Breast epithelium (tissue), 4 donors: ENCODE data around the gene PSMB4. TPM values are rescaled to one million over a fixed set of nuclear protein-coding genes. Genes with fewer than 3 reads are reported as not detected.
"Not testable (repeated sequence)": the region's sequence is repeated elsewhere in the genome, so short reads cannot be mapped to it uniquely, and the experiment has no call there.

ENCODE experiments used
- DNase-seq, 2 donors: peaks; one replicate each; pipeline ENCODE4 v3.0.0-alpha.2; 2019; ENCODE audit warnings: low spot score in 2 of 2
- H3K27ac ChIP-seq, 2 donors: fragments of 200-600 bp; sonication (generic) in 1 of 2; one replicate each; pipeline ENCODE4 v1.5.1; 2016 to 2019; ENCODE audit warnings: mild to moderate bottlenecking in 1 of 2
- H3K27me3 ChIP-seq, 2 donors: fragments of 200-600 bp; sonication (generic) in 1 of 2; one replicate each; pipeline versions ENCODE4 v1.5.1 to v1.6.0; 2017 to 2019; ENCODE audit warnings: control low read depth in 1 of 2, mild to moderate bottlenecking in 1 of 2
- H3K36me3 ChIP-seq: fragments of 200-600 bp; one replicate; pipeline ENCODE4 v1.5.1; 2019
- H3K4me1 ChIP-seq, 2 donors: fragments of 200-600 bp; sonication (generic); one replicate each; pipeline ENCODE4 v1.5.1; 2016 to 2019; ENCODE audit warnings: control low read depth in 1 of 2
- H3K4me3 ChIP-seq, 3 donors: fragments of 200-600 bp; sonication (generic); 1 replicate in 2 of 3; 2 replicates in 1 of 3; pipeline ENCODE4 v1.5.1; 2016 to 2019; ENCODE audit warnings: mild to moderate bottlenecking in 3 of 3, moderate library complexity in 2 of 3
- H3K9me3 ChIP-seq, 2 donors: fragments of 200-600 bp; sonication (generic) in 1 of 2; one replicate each; pipeline ENCODE4 v1.5.1; 2016 to 2019; ENCODE audit warnings: control low read depth in 1 of 2
- CTCF ChIP-seq, 3 donors: fragments of 450-650 bp; IDR thresholded peaks; one replicate each; pipeline ENCODE4 v1.5.1; 2016 to 2017; ENCODE audit warnings: antibody characterized with exemption in 3 of 3, mild to moderate bottlenecking in 3 of 3, moderate library complexity in 3 of 3
- POLR2A ChIP-seq: fragments of 450-650 bp; IDR thresholded peaks from one replicate; pipeline ENCODE4 v1.6.1; 2016; ENCODE audit warnings: antibody characterized with exemption, mild to moderate bottlenecking, moderate library complexity
- POLR2AphosphoS5 ChIP-seq, 3 donors: sonication (generic); formaldehyde crosslinking; IDR thresholded peaks; one replicate each; pipeline ENCODE4 v1.6.1; 2017; ENCODE audit warnings: antibody characterized with exemption in 3 of 3
- intact Hi-C: fragments of 100-400 bp; cut with DNase I; formaldehyde crosslinking; loops from one replicate; pipeline ENCODE4 v1.15.1; 2023; ENCODE audit warnings: low total_unique reads
- total RNA-seq, 3 donors: library from RNA; depleted of rRNA; stranded (reverse); fragments of >200 nt; gene quantifications; one replicate each; pipeline ENCODE4 v1.1.0, GENCODE V29; 2016

Gene PSMB4
- total RNA-seq, 3 donors from 2014 or later = 234 to 270 (median 254) TPM

GRCh38 chr1:151372058-151372934 is 27.1 kb upstream of the PSMB4 start, which contains the start of gene SELENBP1:
TSS of gene SELENBP1 (minus strand) at chr1:151372705. CDS start at chr1:151372641, 64 bp downstream.
- Histone ChIP-seq H3K4me1 (peaks cover 0 to 9% of the 10 kb centered on the region in 2 donors), H3K9me3 (no peaks in the 10 kb centered on the region), H3K36me3 (no peaks in the 10 kb centered on the region), H3K4me3 (peak within 1 kb of the TSS; percentile 37 to 61 (median 52)), H3K27me3 (no peaks in the 10 kb centered on the region), H3K27ac (peak within 1 kb of the TSS; percentile 73 to 81)
- peak; percentile 68 to 90 for DNase-seq
- intact Hi-C loops = no loop called here
- TF ChIP-seq CTCF (IDR thresholded peaks at IDR 0.05) (no peak), POLR2A (peak; percentile 47), POLR2AphosphoS5 (IDR thresholded peaks at IDR 0.05) (peak in 2 of 3 donors; percentile 58 to 71)

- no peaks in the 10 kb centered on the region for H3K27me3 ChIP-seq
- peaks cover 0 to 9% of the 10 kb centered on the region in 2 donors for H3K4me1 ChIP-seq
- H3K9me3 ChIP-seq = no peaks in the 10 kb centered on the region
- peak overlapping the region in 1 of 2 donors; percentile 73 for H3K27ac ChIP-seq
- no peaks in the 10 kb centered on the region for H3K36me3 ChIP-seq
- TF ChIP-seq CTCF (IDR thresholded peaks at IDR 0.05) = no peak
- intact Hi-C loops = no loop called here
- no peak for DNase-seq
- no peak overlapping the region for H3K4me3 ChIP-seq
Measured at GRCh38 chr1:151373196-151373595, 26.2 kb upstream of the PSMB4 start.

- no peaks in the 10 kb centered on the region for H3K4me1 ChIP-seq
- no peak overlapping the region for H3K4me3 ChIP-seq
- TF ChIP-seq POLR2A = no peak
- no peak for TF ChIP-seq CTCF (IDR thresholded peaks at IDR 0.05)
- no peak for TF ChIP-seq POLR2AphosphoS5 (IDR thresholded peaks at IDR 0.05)
- H3K27me3 ChIP-seq = no peaks in the 10 kb centered on the region
- H3K27ac ChIP-seq = no peak overlapping the region
- no peaks in the 10 kb centered on the region for H3K36me3 ChIP-seq
- DNase-seq = no peak
- no peaks in the 10 kb centered on the region for H3K9me3 ChIP-seq
- intact Hi-C loops = loop anchor here (5.0 kb wide), 1 partner anchor 595 kb away; no protein-coding TSS in a partner anchor
Measured at GRCh38 chr1:151377150-151377884, 22.1 kb upstream of the PSMB4 start.

- H3K9me3 ChIP-seq = no peaks in the 10 kb centered on the region
- H3K4me1 ChIP-seq = no peaks in the 10 kb centered on the region
- intact Hi-C loops = no loop called here
- no peak for TF ChIP-seq CTCF (IDR thresholded peaks at IDR 0.05)
- no peak for TF ChIP-seq POLR2A
- TF ChIP-seq POLR2AphosphoS5 (IDR thresholded peaks at IDR 0.05) = no peak
- no peak for DNase-seq
- H3K27ac ChIP-seq = no peak overlapping the region
- no peak overlapping the region for H3K4me3 ChIP-seq
- H3K27me3 ChIP-seq = no peaks in the 10 kb centered on the region
- no peaks in the 10 kb centered on the region for H3K36me3 ChIP-seq
Measured at GRCh38 chr1:151384584-151384983, 14.8 kb upstream of the PSMB4 start.

- TF ChIP-seq POLR2AphosphoS5 (IDR thresholded peaks at IDR 0.05) = no peak
- TF ChIP-seq CTCF (IDR thresholded peaks at IDR 0.05) = no peak
- TF ChIP-seq POLR2A = no peak
- Histone ChIP-seq H3K4me1 (no peaks in the 10 kb centered on the region), H3K27me3 (no peaks in the 10 kb centered on the region), H3K9me3 (no peaks in the 10 kb centered on the region), H3K36me3 (no peaks in the 10 kb centered on the region), H3K4me3 (no peak overlapping the region), H3K27ac (no peak overlapping the region)
- intact Hi-C loops = no loop called here
- DNase-seq = no peak
Measured at GRCh38 chr1:151386002-151386401, 13.4 kb upstream of the PSMB4 start.

- H3K27ac ChIP-seq, H3K36me3 ChIP-seq, H3K27me3 ChIP-seq, H3K4me3 ChIP-seq, H3K4me1 ChIP-seq, DNase-seq, intact Hi-C loops, H3K9me3 ChIP-seq: not testable (repeated sequence)
Measured at GRCh38 chr1:151390221-151391078, 8.9 kb upstream of the PSMB4 start.
